Stomach (tissue), 4 donors: ENCODE data around the gene CDHR3.

Experiments used
- CTCF ChIP-seq, 7 experiments: fragments of 450-650 bp in 4 of 7; fragments of 200-600 bp in 3 of 7; sonication (generic) in 3 of 7; IDR thresholded peaks; one replicate each; pipeline ENCODE4 v1.5.1; 2016 to 2019; ENCODE audit warnings: antibody characterized with exemption in 7 of 7, control low read depth in 2 of 7, mild to moderate bottlenecking in 1 of 7
- EP300 ChIP-seq: sonication (generic); formaldehyde crosslinking; IDR thresholded peaks from one replicate; pipeline ENCODE4 v1.6.1; 2017; ENCODE audit warnings: antibody characterized with exemption
- POLR2A ChIP-seq, 4 donors: fragments of 450-650 bp; IDR thresholded peaks; one replicate each; pipeline ENCODE4 v1.6.1; 2016; ENCODE audit warnings: antibody characterized with exemption in 4 of 4, control low read depth in 2 of 4, mild to moderate bottlenecking in 1 of 4, moderate library complexity in 1 of 4
- POLR2AphosphoS5 ChIP-seq, 3 donors: sonication (generic); formaldehyde crosslinking; IDR thresholded peaks; one replicate each; pipeline ENCODE4 v1.6.1; 2016; ENCODE audit warnings: antibody characterized with exemption in 3 of 3

- TF ChIP-seq CTCF (IDR thresholded peaks at IDR 0.05) (no peak), POLR2A (IDR thresholded peaks at IDR 0.05) (no peak), POLR2AphosphoS5 (IDR thresholded peaks at IDR 0.05) (no peak), EP300 (no peak)
These were observed 98.9 kb downstream of the CDHR3 start for GRCh38 chr7:106062006-106062405.
